ENCODE results near the gene VWF. TPM values are rescaled to one million over a fixed set of nuclear protein-coding genes. Genes with fewer than 3 reads are reported as not detected.

The VWF gene
- total and polyA plus RNA-seq, 10 of the 15 experiments (the other 5 are each of a cell fraction or from before 2014, with no cell fraction given) = 0.08 to 0.23 TPM; not detected in 8

GRCh38 chr12:6110006-6110405, 14.5 kb downstream of the VWF start (continued):
- TF ChIP-seq ZBTB40 (IDR thresholded peaks at IDR 0.05; ENCODE audit: borderline replicate concordance) (no peak), EGR1 (IDR thresholded peaks at IDR 0.05; ENCODE audit: borderline replicate concordance in 1 of 2, low read depth in 2 of 2, low read length in 2 of 2) (no peak), POLR2A (IDR thresholded peaks at IDR 0.05; ENCODE audit: low read depth, low read length) (no peak), CEBPB (IDR thresholded peaks at IDR 0.05; ENCODE audit: borderline replicate concordance in 1 of 2, low read depth in 2 of 2, low read length in 2 of 2) (no peak)

- ChIA-PET SMC1A (ENCODE audit: uncharacterized antibody, unreplicated experiment) (no interaction called here), POLR2A (no interaction called here), RAD21 (ENCODE audit: unreplicated experiment) (no interaction called here), CTCF (no interaction called here)
- TF ChIP-seq IKZF2 (IDR thresholded peaks at IDR 0.05) (no peak), HDAC6 (IDR thresholded peaks at IDR 0.05; ENCODE audit: unreplicated experiment) (no peak), ZNF24 (IDR thresholded peaks at IDR 0.05) (no peak), TBL1XR1 (IDR thresholded peaks at IDR 0.05; ENCODE audit: low read depth, low read length) (no peak), RAD21 (IDR thresholded peaks at IDR 0.05; ENCODE audit: insufficient read depth, low read depth, low read length) (no peak), E2F8 (IDR thresholded peaks at IDR 0.05; ENCODE audit: low read depth, partially characterized antibody) (no peak), SIN3A (IDR thresholded peaks at IDR 0.05; ENCODE audit: low read depth, low read length) (no peak), ATF2 (IDR thresholded peaks at IDR 0.05; ENCODE audit: low read length) (no peak)
- Histone ChIP-seq H3K4me1 (ENCODE audit: control insufficient read depth, insufficient read depth, low read length) (no peaks in the 10 kb centered on the region), H3K9ac (ENCODE audit: control insufficient read depth, insufficient read depth, low read length) (no peak overlapping the region), H3K4me2 (ENCODE audit: control insufficient read depth, insufficient read depth) (no peak overlapping the region), H3K4me3 (no peak overlapping the region), H3K9me3 (replicated peaks; ENCODE audit: control insufficient read depth, insufficient read depth, low read length) (no peaks in the 10 kb centered on the region), H3K27me3 (replicated peaks in 1 of 2; ENCODE audit: control insufficient read depth in 2 of 2, insufficient read depth in 2 of 2, low read length in 1 of 2) (no peaks in the 10 kb centered on the region), H3K36me3 (ENCODE audit: control insufficient read depth in 2 of 2, insufficient read depth in 2 of 2, low read length in 1 of 2) (no peaks in the 10 kb centered on the region), H4K20me1 (ENCODE audit: control insufficient read depth, insufficient read depth) (no peaks in the 10 kb centered on the region), H3K27ac (ENCODE audit: control insufficient read depth, insufficient read depth) (no peak overlapping the region), H3K79me2 (ENCODE audit: control insufficient read depth, insufficient read depth, low read length) (no peaks in the 10 kb centered on the region), H2AFZ (ENCODE audit: control insufficient read depth, low read depth, low read length) (no peak overlapping the region)
- no peak for DNase-seq (ENCODE audit: low read depth, low spot score)
- ATAC-seq = no peak
- no peak for FAIRE-seq
- WGBS (ENCODE audit: insufficient coverage, insufficient replicate concordance, low lambda C conversion rate, missing lambda C conversion rate) = 90% methylated on average over 3 of the region's 3 CpGs
- in situ Hi-C loops (cut with MboI) = no loop called here
- intact Hi-C loops (cut with micrococcal nuclease; ENCODE audit: unreplicated experiment) = no loop called here
- BruUV-seq (replicated peaks) = no TSS peak
Measured at GRCh38 chr12:6106218-6106617, 18.3 kb downstream of the VWF start.
